DND-41 (cell line): ENCODE data around the gene ARMH2.
"Not testable (repeated sequence)": the region's sequence is repeated elsewhere in the genome, so short reads cannot be mapped to it uniquely, and the experiment has no call there.

ENCODE experiments used
- ATAC-seq: fragments of 200-7000 bp; cut with Tn5 transposase; 3 replicates; pipeline ENCODE4 v1.9.1; 2021; ENCODE audit warnings: low read depth; ENCODE audit not compliant: insufficient read depth
- DNase-seq: peaks from one replicate; pipeline ENCODE4 v3.0.0-alpha.2; 2020
- H2AFZ ChIP-seq: 2 replicates; pipeline ENCODE4 v1.6.0; 2012; ENCODE audit warnings: low read depth, low read length
- H3K27ac ChIP-seq: 2 replicates; pipeline ENCODE4 v1.5.1; 2012; ENCODE audit warnings: low read length, inconsistent platforms
- H3K27me3 ChIP-seq: fragments of 200-600 bp; sonication (generic); 2 replicates; pipeline ENCODE4 v1.6.0; 2012; ENCODE audit warnings: low read length, mild to moderate bottlenecking, inconsistent platforms; ENCODE audit not compliant: insufficient read depth, poor library complexity
- H3K36me3 ChIP-seq: 2 replicates; pipeline ENCODE4 v1.5.1; 2012; ENCODE audit warnings: low read length, inconsistent platforms; ENCODE audit not compliant: insufficient read depth
- H3K4me1 ChIP-seq: 2 replicates; pipeline ENCODE4 v1.5.1; 2012; ENCODE audit warnings: mild to moderate bottlenecking, low read length; ENCODE audit not compliant: insufficient read depth
- H3K4me2 ChIP-seq: 2 replicates; pipeline ENCODE4 v1.6.0; 2012; ENCODE audit warnings: mild to moderate bottlenecking, moderate library complexity, low read length, inconsistent platforms; ENCODE audit not compliant: insufficient read depth
- H3K4me3 ChIP-seq, 2 experiments: fragments of 200-600 bp in 1 of 2; shearing (Covaris generic) in 1 of 2; 2 replicates each; pipeline ENCODE4 v1.5.1; 2012 to 2016; ENCODE audit warnings: inconsistent platforms in 2 of 2, low read length in 2 of 2, mild to moderate bottlenecking in 2 of 2, low read depth in 1 of 2, moderate library complexity in 1 of 2
- H3K79me2 ChIP-seq: 2 replicates; pipeline ENCODE4 v1.6.0; 2012; ENCODE audit warnings: low read length, inconsistent platforms; ENCODE audit not compliant: insufficient read depth
- H3K9ac ChIP-seq: 2 replicates; pipeline ENCODE4 v1.6.0; 2012; ENCODE audit warnings: low read depth, mild to moderate bottlenecking, inconsistent platforms, low read length, moderate library complexity
- H3K9me3 ChIP-seq: 2 replicates; pipeline ENCODE4 v1.5.1; 2012; ENCODE audit warnings: low read length, moderate library complexity, mild to moderate bottlenecking, inconsistent platforms; ENCODE audit not compliant: insufficient read depth, severe bottlenecking
- H4K20me1 ChIP-seq: 2 replicates; pipeline ENCODE4 v1.6.0; 2012; ENCODE audit warnings: low read length; ENCODE audit not compliant: insufficient read depth
- EZH2 ChIP-seq: IDR thresholded peaks from 3 replicates; pipeline ENCODE4 v1.6.1; 2012; ENCODE audit warnings: borderline replicate concordance, low read depth, mild to moderate bottlenecking, moderate library complexity, low read length, inconsistent platforms; ENCODE audit not compliant: severe bottlenecking
- TF ChIP-seq, protein P1 (sequence below): IDR thresholded peaks from 2 replicates; pipeline ENCODE4 v1.5.1; 2012; ENCODE audit warnings: borderline replicate concordance, low read length, moderate library complexity, mild to moderate bottlenecking; ENCODE audit not compliant: poor library complexity, severe bottlenecking; ENCODE audit errors: extremely low read depth

ARMH2 gene

DNA sequence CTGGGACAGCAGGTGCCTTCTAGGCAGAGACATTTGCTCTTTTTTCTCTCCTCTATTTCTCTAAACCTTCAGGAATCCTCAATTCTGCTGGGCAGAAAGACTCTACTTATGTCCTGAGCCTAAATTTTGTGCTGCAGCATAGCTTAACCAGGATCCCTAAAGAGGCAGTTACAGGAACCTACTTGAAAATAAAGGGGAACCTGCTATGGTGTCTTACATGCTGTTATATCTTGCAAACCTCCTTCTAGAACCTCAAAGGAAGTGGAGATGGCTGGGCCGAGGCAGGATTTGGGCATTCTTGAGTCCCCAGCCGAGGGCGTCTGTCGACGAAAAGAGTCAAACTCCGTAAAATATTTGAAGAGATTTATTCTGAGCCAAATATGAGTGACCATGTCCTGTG lies 41.1 kb downstream of the ARMH2 start:
- Histone ChIP-seq H3K4me2 (no peak overlapping the region), H4K20me1 (no peaks in the 10 kb centered on the region), H2AFZ (0 out of 2 replicates have a peak overlapping the region, but pooled peaks have one; percentile 19), H3K79me2 (no peaks in the 10 kb centered on the region), H3K27me3 (no peaks in the 10 kb centered on the region), H3K4me1 (no peaks in the 10 kb centered on the region), H3K9ac (no peak overlapping the region), H3K9me3 (no peaks in the 10 kb centered on the region), H3K27ac (no peak overlapping the region), H3K4me3 (no peak overlapping the region), H3K36me3 (no peaks in the 10 kb centered on the region)
- DNase-seq (no peak), ATAC-seq (no peak)
- no peak for TF ChIP-seq EZH2
- TF ChIP-seq, protein P1, sequence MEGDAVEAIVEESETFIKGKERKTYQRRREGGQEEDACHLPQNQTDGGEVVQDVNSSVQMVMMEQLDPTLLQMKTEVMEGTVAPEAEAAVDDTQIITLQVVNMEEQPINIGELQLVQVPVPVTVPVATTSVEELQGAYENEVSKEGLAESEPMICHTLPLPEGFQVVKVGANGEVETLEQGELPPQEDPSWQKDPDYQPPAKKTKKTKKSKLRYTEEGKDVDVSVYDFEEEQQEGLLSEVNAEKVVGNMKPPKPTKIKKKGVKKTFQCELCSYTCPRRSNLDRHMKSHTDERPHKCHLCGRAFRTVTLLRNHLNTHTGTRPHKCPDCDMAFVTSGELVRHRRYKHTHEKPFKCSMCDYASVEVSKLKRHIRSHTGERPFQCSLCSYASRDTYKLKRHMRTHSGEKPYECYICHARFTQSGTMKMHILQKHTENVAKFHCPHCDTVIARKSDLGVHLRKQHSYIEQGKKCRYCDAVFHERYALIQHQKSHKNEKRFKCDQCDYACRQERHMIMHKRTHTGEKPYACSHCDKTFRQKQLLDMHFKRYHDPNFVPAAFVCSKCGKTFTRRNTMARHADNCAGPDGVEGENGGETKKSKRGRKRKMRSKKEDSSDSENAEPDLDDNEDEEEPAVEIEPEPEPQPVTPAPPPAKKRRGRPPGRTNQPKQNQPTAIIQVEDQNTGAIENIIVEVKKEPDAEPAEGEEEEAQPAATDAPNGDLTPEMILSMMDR, result no peak

DNA sequence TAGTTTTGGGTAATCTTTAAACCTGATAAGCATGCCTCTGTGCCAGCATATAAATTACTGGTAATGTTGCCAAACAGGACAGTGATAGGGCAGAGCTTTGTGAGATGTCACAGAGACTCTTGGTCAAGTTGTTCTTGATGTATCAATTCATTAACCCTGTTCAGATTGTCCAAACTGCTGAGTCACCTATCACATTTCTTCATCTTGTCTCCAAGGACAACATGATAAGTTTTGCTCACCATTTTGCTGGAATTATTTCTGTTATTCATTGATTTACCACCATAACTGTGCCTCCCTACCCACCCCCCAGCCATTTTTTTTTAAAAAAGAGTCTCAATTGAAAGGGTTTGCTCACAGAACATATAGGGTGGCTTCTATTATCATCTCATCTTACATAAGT lies 43.4 kb downstream of the ARMH2 start:
- H3K79me2 ChIP-seq, result no peaks in the 10 kb centered on the region
- DNase-seq (no peak), ATAC-seq (no peak)
- H3K36me3 ChIP-seq, result no peaks in the 10 kb centered on the region
- H3K27ac ChIP-seq, result no peak overlapping the region
- no peak overlapping the region for H2AFZ ChIP-seq
- no peak overlapping the region for H3K4me2 ChIP-seq
- H4K20me1 ChIP-seq, result no peaks in the 10 kb centered on the region
- H3K4me3 ChIP-seq, result no peak overlapping the region
- TF ChIP-seq EZH2, result no peak
- TF ChIP-seq, protein P1, result no peak
- no peaks in the 10 kb centered on the region for H3K9me3 ChIP-seq
- H3K9ac ChIP-seq, result no peak overlapping the region
- no peaks in the 10 kb centered on the region for H3K4me1 ChIP-seq
- H3K27me3 ChIP-seq, result peaks cover 2% of the 10 kb centered on the region

DNA sequence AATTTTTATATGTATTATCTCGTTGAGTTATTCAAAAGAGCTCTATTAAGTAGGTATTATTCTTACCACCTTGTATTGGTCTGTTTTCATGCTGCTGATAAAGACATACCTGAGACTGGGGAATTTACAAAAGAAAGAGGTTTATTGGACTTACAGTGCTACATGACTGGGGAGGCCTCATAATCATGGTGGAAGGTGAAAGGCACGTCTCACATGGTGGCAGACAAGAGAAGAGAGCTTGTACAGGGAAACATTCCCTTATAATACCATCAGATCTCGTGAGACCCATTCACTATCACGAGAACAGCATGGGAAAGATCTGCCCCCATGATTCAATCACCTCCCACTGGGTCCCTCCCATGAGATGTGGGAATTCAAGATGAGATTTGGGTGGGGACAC lies 44.3 kb downstream of the ARMH2 start:
- not testable (repeated sequence) for ATAC-seq, H3K27ac ChIP-seq

DNA sequence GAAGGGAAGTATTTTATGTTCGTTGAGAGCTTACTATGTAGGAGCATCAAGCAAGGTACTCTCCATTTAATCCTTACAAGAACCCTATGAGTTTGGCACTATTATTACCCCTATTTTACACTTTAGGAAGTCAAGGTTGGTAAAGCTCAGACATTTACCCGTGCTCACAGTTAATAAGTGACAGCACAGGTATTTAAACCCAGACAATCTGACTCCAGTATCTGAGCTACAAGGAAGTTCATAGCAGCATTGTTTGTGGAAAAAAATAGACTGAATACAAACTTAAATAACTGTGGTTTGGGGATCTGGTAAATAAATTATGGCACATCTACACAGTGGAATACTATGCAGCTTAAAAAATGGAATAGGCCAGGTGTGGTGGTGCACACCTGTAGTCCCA lies 45.2 kb downstream of the ARMH2 start:
- Histone ChIP-seq H3K36me3 (no peaks in the 10 kb centered on the region), H3K27me3 (peaks cover 2% of the 10 kb centered on the region), H3K9ac (no peak overlapping the region), H4K20me1 (no peaks in the 10 kb centered on the region), H3K4me3 (no peak overlapping the region), H3K79me2 (no peaks in the 10 kb centered on the region), H3K4me1 (no peaks in the 10 kb centered on the region), H3K27ac (no peak overlapping the region), H2AFZ (no peak overlapping the region), H3K4me2 (no peak overlapping the region), H3K9me3 (no peaks in the 10 kb centered on the region)
- TF ChIP-seq EZH2, result no peak
- TF ChIP-seq, protein P1, result no peak
- ATAC-seq, result no peak
- no peak for DNase-seq

More for the DNA sequence above, 44.3 kb downstream of the ARMH2 start:
- H3K27me3 ChIP-seq, H4K20me1 ChIP-seq, H3K4me2 ChIP-seq, H3K4me1 ChIP-seq, H2AFZ ChIP-seq, H3K9me3 ChIP-seq, H3K79me2 ChIP-seq, DNase-seq, H3K36me3 ChIP-seq, H3K9ac ChIP-seq, H3K4me3 ChIP-seq: not testable (repeated sequence)
